Psoas muscle (tissue), 8 donors: ENCODE results near the gene FCN1. TPM values are rescaled to one million over a fixed set of nuclear protein-coding genes. Genes with fewer than 3 reads are reported as not detected.

ENCODE experiments used
- ATAC-seq, 4 donors: fragments of 200-7000 bp; cut with Tn5 transposase; one replicate each; pipeline ENCODE4 v1.9.1; 2020; ENCODE audit warnings: moderate library complexity in 3 of 4, mild to moderate bottlenecking in 2 of 4
- DNase-seq, 2 donors: peaks; one replicate each; pipeline ENCODE4 v3.0.0-alpha.2; 2020
- H3K27ac ChIP-seq: fragments of 200-600 bp; one replicate; pipeline ENCODE4 v1.8.0; 2022
- H3K27me3 ChIP-seq, 3 donors: fragments of 200-600 bp in 1 of 3; one replicate each; pipeline versions ENCODE4 v1.6.1 to v1.8.0; 2013 to 2022; ENCODE audit warnings: low read length in 2 of 3, mild to moderate bottlenecking in 2 of 3, moderate library complexity in 1 of 3; ENCODE audit not compliant: insufficient read depth in 3 of 3
- H3K36me3 ChIP-seq, 2 donors: fragments of 200-600 bp in 1 of 2; one replicate each; pipeline versions ENCODE4 v1.6.1 to v1.8.0; 2013 to 2022; ENCODE audit warnings: low read depth in 1 of 2, mild to moderate bottlenecking in 1 of 2, moderate library complexity in 1 of 2; ENCODE audit not compliant: insufficient read depth in 1 of 2
- H3K4me1 ChIP-seq: fragments of 200-600 bp; one replicate; pipeline ENCODE4 v1.8.0; 2022
- H3K4me3 ChIP-seq: fragments of 200-600 bp; one replicate; pipeline ENCODE4 v1.8.0; 2022; ENCODE audit warnings: mild to moderate bottlenecking
- H3K9me3 ChIP-seq: fragments of 200-600 bp; one replicate; pipeline ENCODE4 v1.8.0; 2022
- CTCF ChIP-seq: fragments of 200-600 bp; IDR thresholded peaks from one replicate; pipeline ENCODE4 v1.8.0; 2022; ENCODE audit warnings: antibody characterized with exemption
- WGBS, 3 donors: extraction: QIAGEN DNeasy Blood & Tissue Kit; methylation state at CpG; one replicate each; pipeline versions ENCODE4 v1.1.6 to v1.1.7; 2013; 5-methylcytosine and 5-hydroxymethylcytosine counted together
- intact Hi-C, 2 donors: fragments of 100-400 bp; cut with DNase I; formaldehyde crosslinking; loops; one replicate each; pipeline versions ENCODE4 v1.11.0 to v1.14.2; 2022
- polyA plus RNA-seq, 3 donors: library from polyadenylated mRNA; stranded (reverse); fragments of 200-250 nt; gene quantifications; one replicate each; pipeline ENCODE4 v1.2.3, GENCODE V29; 2013
- total RNA-seq, 4 donors: library from RNA; stranded (reverse); fragmentation: NEBNext Ultra II Directional in 2 of 4; extraction: Animal tissue kit (Norgen Biotek cat#: 25700) in 2 of 4; gene quantifications; one replicate each; pipeline versions ENCODE4 v1.2.1 to v1.2.4, GENCODE V29; 2021 to 2023
- donor health status: healthy with polysubstance abuse.
- donor health status: DM: no; HTN: no; CAD: no; lungs with moderate emphysema.
- donor health status: Bipolar disorder and iron deficiency.
- donor health status: healthy.
- donor health status: DM: yes; HTN: yes; CAD: no.
- donor health status: DM: no; HTN: no; CAD: no.
- donor health status: DM: no; HTN: no; CAD: no.
- donor health status: DM: yes; HTN: yes; CAD: no.

Gene FCN1
- total and polyA plus RNA-seq, 7 donors: 0.51 to 3.9 (median 0.82) TPM

- intact Hi-C loops: no loop called here
- H3K4me3 ChIP-seq: no peak overlapping the region
- H3K27ac ChIP-seq: no peak overlapping the region
- TF ChIP-seq CTCF: no peak
- ATAC-seq (no peak), DNase-seq (no peak)
- WGBS, 3 donors: 77 to 80% (median 80%) methylated on average over 27 of the region's 27 CpGs
- H3K4me1 ChIP-seq: no peaks in the 10 kb centered on the region
- no peaks in the 10 kb centered on the region for H3K9me3 ChIP-seq
- H3K36me3 ChIP-seq: no peaks in the 10 kb centered on the region
- peaks cover 0 to 3% (median 0%) of the 10 kb centered on the region in 3 donors for H3K27me3 ChIP-seq
These were observed 29.8 kb downstream of the FCN1 start for GRCh38 chr9:134887686-134888602.

GRCh38 chr9:134887219-134887618, 30.5 kb downstream of the FCN1 start:
- TF ChIP-seq CTCF: no peak
- WGBS, 3 donors: 92 to 96% (median 94%) methylated on average over 10 of the region's 10 CpGs
- no peak for ATAC-seq
- no peaks in the 10 kb centered on the region for H3K9me3 ChIP-seq
- no peak overlapping the region for H3K4me3 ChIP-seq
- peaks cover 0 to 9% (median 0%) of the 10 kb centered on the region in 3 donors for H3K27me3 ChIP-seq
- intact Hi-C loops: no loop called here
- no peaks in the 10 kb centered on the region for H3K36me3 ChIP-seq
- H3K4me1 ChIP-seq: no peaks in the 10 kb centered on the region
- DNase-seq: no peak
- H3K27ac ChIP-seq: no peak overlapping the region

GRCh38 chr9:134886413-134886913, 31.2 kb downstream of the FCN1 start:
- Histone ChIP-seq H3K36me3 (no peaks in the 10 kb centered on the region), H3K27me3 (peaks cover 0 to 13% (median 1%) of the 10 kb centered on the region in 3 donors), H3K4me1 (no peaks in the 10 kb centered on the region), H3K27ac (no peak overlapping the region), H3K4me3 (no peak overlapping the region), H3K9me3 (no peaks in the 10 kb centered on the region)
- no peak for TF ChIP-seq CTCF
- ATAC-seq: no peak
- intact Hi-C loops: no loop called here
- DNase-seq: no peak
- WGBS, 3 donors: 92 to 96% (median 94%) methylated on average over 11 of the region's 11 CpGs

GRCh38 chr9:134885679-134886412, 31.9 kb downstream of the FCN1 start:
- H3K27me3 ChIP-seq: peaks cover 0 to 13% (median 3%) of the 10 kb centered on the region in 3 donors
- DNase-seq (no peak), ATAC-seq (no peak)
- H3K9me3 ChIP-seq: no peaks in the 10 kb centered on the region
- H3K27ac ChIP-seq: no peak overlapping the region
- no peak for TF ChIP-seq CTCF
- H3K4me3 ChIP-seq: no peak overlapping the region
- no peaks in the 10 kb centered on the region for H3K36me3 ChIP-seq
- 84 to 92% (median 86%) methylated on average over 22 to 24 of the region's 24 CpGs for WGBS, 3 donors
- intact Hi-C loops: no loop called here
- H3K4me1 ChIP-seq: no peaks in the 10 kb centered on the region
